GM18870 (cell line): Measurements from ENCODE around the gene ADCY5.
"Not testable (repeated sequence)": the region's sequence is repeated elsewhere in the genome, so short reads cannot be mapped to it uniquely, and the experiment has no call there.

Experiments used
- ATAC-seq: cut with Tn5 transposase; IDR thresholded peaks from one replicate; pipeline ENCODE4 v1.9.1; 2021; ENCODE audit warnings: moderate library complexity; ENCODE audit not compliant: unreplicated experiment

The ADCY5 gene

DNA sequence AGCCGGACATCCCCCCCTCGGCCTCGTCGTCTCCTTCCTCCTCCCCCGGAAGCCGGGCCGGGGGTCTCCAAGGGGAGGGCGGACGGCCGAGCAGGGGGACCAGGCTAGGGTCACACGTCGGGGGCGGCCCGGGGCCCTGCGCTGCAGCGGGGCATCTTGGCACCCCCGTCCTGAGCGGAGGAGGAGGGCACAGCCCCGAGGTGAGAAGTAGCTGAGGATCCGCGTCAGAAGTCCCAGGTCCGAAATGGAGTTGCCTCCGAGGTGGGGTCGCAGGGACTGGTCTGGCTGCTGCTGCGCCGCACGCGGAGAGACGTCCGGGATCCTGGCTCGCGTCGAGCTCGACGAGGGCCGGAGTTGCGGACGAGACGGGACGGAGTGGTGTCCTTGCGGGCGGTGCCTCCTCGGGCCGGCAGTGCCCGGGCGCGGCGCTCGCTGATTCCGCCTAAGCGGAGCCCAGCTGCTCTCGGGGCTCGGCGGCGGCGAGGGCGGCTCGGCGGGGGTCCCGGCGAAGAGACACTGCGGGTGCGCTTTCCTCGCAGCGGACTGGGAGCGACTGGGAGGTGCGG is at the start of gene ADCY5:
TSS of gene ADCY5 (minus strand) at position 555 of the 566 bp plus-strand sequence. CDS start at position 10, 545 bp downstream.
- ATAC-seq = no peak

DNA sequence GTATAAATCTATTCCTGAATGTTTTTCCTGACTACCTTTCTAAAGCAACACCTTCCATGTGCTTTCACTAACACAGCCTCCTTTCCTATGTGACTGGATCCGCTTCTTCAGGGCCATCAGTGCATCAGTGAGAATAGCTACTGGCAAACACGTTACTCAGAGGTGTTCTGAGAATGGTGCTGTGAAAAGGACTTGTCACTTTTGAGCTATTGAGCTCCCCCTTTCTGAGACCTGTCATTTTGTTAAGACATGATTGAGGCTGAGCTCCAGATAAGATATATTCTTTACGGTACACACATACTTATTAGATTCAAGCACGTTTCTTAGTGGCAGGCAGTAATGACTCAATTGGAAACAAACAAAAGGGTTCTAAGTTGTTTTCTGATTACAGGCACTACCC is 45.0 kb upstream of the ADCY5 start:
- no peak for ATAC-seq

DNA sequence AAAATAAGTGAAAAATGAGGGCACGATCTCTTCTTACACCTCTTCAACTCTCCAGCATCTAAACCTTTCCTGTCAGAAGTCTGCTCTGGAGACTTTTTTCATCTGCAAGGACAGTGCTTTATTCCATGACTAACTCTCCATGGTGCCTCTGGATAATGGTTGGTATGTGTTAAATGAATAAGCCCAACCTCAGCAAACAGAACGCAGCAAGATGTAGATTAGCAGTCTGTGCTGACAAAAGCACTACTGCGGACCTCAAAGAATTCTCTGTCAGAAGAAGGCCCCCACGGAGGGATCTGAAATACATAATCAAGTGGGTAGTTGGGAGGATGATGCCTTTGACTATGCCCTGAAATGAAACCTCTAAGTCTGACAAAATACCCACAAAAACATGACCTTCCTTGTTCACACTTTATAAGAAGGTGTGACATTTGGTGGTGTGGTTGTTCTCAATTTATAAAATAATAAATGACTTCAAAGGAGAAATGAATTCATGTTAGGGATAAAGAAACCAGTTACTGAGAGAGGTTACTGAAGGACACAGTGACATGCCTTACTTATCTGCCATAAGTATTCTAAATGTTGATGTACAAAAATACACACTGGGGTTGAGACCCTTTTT is 43.2 kb upstream of the ADCY5 start:
- no peak for ATAC-seq

DNA sequence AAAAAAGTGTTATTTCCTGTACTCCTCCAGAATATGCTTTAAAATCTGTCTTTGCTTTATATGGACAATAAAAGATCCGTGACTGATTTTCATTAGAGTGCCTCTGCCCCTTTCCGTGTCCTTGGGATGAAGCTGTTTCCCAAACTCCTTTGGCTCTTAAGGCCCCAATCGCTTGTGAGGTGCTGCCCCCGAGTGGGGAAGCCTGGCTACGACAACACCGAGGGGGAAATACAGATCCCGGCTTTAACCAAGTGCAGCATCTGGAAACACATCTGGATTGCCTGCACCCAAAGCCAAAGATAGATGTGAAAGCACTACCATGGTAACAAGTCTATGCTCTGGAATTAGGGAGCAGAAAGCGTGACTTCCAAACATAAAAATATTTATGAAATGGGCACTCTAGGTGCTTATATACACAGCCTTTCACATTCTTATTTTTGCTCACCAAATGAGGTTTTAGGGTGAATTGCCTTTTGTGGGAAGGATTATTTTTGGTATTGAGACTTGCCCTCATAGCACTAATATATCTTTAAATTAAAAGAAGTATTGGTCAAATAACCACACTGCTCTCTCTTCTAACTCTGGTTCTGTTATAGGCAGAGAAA is 40.6 kb upstream of the ADCY5 start:
- ATAC-seq = no peak

DNA sequence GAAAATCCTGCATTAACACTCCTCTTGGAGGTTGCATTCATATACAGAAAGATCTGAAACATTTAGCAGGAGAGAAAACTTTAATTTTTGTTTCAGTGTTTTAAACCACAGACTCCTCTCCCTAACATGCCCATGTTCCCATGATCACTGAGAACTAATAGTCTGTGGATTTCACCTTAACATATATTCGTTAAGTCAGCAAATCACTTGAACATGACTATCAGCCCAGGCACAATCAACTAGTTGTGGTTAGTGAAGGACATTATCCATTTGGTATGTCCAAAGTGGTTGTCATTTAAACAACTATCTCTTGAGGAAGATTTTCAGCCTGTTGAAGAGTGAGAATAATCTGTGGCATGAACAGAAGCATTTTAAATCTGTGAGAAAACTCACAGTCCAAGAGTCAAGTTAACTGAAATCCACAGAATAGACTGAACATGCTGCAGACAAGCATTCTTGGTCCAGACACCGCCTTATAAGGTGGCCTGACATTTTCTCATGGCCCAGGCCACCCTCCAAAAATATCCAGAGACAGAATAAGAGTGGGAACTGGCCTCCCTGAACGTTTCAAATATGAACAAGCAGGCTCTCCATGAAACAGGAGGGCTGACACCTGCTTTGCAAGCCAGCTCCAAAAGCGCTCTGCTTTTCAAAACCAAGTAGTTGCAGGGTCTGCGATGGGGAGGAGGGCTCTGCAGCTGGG is 39.9 kb upstream of the ADCY5 start:
- no peak for ATAC-seq

DNA sequence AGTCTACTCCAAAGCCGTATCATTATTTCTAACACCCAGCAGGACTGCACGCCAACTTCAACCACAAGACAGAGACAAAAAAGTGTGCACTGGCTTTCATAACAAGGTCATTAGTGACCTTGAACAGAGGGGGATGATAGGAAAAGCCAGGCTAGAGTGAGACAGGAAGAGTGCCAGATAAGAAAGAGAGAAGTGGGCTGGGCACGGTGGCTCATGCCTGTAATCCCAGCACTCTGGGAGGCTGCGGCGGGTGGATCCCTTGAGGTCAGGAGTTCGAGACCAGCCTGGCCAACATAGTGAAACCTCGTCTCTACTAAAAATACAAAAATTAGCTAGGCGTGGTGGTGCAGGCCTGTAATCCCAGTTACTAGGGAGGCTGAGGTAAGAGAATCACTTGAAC is 38.2 kb upstream of the ADCY5 start:
- ATAC-seq = not testable (repeated sequence)

DNA sequence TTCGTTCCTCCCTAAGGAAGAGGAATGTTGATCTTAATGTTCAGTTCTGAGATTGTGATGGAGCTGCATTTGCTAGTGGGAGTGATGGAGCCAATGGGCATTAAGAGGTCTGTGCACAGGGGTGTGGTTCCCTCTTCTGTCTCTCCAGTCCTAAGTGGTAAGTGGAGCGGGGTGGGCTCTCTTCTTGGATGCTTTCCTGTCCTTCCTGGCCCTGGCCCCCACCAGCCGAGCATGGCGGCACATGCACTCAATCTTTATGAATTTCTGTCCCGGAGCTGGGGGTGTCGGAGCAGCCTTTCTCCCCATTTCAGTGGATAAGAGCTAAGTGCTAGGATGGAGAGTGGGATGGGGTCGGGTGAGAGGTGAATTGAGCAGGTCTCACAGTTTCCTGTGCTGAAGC is 37.6 kb upstream of the ADCY5 start:
- ATAC-seq = no peak

DNA sequence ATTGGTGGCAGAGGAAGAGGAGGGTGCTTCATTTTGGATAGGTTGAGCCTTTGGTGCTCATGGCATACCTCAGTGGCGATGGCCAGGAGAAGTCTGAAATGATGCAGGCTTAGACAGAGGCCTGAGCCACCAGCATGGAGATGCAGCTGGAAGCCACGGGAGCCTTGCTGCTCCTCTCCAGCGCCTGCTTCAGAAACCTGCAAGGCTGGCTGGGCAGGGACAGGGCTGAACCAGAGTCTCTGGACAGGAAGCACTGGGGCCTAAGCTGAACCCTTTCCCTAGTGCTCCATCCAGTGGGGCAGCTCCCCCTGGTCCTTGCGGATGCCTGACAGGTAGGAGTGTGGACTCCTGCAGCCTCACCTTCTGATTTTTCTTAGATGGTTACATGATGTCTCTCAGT is 36.7 kb upstream of the ADCY5 start:
- no peak for ATAC-seq

DNA sequence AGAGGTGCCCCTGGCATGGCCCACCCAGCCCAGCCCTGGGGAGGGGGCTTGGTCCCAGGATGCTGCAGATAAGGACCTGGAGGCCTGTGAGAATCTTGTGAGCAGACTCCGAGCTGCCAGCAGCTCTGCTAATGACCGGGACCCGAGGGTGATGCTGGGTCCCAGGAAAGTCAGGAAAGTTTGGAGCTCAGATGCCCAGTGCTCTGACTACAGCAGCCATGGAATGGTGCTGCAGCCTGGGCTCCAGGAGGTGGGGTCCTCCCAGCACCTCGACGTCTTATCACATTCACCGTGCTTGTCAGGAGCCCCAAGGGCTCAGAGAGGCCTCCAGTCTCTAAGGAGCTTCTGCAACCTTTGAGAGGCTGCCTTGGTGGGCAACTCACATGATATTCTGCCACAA is 34.3 kb upstream of the ADCY5 start:
- ATAC-seq = no peak

DNA sequence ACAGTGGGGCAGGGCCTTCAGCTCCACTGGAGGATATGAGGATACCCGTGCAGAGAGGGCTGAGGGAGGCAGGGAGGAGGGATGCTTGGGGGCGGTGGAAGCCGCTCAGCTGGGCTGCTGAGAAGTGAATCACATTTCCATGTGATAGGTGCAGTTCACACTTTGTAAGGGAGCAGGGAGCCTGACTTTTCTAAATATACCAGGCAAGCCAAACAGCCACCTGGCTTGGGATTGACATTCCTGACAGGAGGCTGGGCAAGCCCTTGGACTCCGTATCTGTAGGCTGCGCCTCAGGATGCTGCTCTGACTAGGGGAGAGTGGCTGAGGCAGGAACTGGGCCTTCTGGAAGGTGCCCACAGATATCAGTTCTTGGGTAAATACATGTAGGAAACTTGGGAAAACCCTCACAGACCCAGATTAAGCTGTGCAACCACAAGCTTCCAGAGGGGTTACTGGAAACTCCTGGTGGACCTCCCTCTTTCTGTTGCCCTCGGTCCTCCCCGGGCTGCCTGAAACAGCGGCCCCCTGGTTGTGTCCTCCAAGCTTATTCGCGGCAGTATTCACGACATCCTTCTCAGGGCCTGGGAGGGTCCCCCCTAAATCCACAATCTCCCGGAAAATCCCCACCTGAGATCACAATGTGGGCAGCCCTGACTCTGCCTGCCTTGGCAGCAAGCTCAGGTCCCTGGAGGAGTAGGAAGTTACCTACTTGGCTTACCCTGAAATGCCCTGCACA is 33.0 kb upstream of the ADCY5 start:
- no peak for ATAC-seq

DNA sequence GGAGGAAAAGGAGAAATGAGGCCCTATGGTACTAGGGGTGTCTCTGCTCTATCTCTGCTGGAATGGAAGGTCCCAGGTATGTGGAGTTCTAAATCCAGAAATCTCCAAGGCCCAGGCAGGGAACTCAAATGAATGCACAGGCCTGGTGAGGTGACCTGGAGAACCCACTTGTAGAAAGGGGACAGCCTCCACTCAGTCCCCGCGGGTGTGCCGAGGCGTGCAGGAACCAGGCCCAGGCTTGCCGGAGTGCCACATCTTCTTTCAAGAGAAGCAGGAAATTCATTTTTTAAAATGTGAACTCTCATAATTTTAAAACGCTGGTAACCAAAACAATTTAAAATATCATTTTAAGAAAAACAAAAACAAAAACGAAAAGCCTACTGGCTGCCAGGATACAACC is 32.2 kb upstream of the ADCY5 start:
- ATAC-seq = no peak

DNA sequence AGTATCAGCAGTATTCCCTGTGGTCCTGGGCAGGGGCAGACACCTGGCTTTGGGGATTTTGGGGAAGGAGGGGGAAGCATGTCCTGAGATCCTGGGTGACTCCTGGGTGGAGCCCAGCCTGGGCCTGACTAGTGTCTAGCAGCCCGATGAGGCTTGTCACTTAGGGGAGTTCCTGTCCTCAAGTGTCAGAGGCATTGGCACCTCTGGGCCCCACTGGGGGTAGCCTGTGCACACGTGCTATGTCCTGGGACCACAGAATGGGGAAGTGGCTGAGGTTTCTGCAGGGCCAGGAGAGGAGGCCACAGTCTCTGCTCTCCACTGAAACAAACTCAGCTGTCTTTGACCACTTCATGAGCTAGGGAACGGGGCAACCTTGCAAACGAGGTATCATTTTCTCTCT is 31.5 kb upstream of the ADCY5 start:
- no peak for ATAC-seq

DNA sequence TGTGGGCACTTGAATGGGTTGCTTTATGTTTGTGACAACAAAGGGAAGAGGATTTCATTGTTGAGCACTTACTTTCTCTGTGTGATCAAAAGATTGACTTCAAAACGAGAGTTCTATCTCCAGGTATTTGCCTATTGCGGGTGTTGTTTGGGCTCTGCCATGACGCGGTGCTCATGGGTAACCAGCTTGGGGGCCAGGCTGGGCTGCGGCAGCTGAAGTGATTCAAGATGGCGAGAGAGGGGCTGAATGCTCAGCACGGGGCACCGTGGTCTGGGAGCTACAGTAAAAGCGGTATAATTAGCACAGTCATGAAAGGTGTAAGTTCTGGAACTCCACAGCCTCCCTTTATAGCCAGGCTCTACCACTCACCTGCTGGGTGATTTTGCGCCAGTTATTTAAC is 31.0 kb upstream of the ADCY5 start:
- ATAC-seq = no peak

DNA sequence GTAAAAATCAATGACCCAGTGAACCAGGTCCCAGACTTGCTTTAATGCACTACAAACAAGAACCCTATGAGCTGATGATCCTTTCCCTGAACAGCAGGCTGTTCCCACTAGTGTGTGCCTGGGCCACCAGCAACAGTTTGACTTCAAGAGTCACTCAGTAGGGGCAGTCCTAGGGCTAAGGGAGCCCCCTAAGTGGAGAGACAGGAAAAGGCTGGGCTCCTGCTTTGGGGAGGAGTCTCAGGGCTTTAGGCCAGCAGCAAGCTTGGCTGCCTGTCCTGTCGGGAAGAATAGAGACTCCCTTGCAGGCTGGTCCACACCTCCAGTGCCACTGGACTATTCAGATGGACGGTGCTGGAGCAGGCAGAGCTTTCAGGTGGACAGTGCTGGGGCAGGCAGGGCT is 29.4 kb upstream of the ADCY5 start:
- no peak for ATAC-seq

DNA sequence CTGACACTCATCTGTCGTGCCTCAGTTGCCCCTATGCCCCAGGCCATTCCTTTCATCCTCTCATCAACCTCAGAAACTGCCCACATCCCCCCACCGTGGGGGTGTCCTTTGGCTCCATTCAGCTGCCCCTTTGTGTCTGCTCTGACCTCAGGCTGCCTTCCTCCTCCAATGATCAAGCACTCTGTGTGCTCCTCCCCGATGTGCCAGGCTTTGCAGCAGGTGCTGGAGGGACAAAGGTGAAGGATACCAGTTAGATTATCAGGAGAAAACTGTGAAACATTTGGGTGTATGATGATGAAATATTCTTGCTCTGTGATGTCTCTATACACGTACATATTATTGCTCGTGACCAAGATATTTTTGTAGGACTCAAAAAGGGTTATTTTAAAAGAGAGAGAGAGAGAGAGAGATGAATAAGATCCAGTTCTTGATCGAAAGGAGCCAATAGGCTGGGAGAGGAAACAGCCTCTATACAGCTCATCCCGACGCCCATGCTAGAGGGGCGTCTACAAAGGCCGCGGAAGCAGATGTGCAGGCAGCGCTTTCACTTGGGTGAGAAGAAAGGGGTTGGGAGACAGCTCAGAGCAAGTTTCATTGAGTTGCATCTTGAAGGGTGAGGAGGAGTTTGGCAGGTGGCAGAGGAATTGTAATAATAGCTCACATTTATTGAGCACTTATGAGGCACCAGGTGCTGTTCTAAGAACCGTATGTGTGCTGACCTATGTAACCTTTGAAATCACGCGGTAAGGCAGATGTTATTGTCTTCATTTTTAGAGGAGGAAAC is 28.3 kb upstream of the ADCY5 start:
- ATAC-seq = no peak

DNA sequence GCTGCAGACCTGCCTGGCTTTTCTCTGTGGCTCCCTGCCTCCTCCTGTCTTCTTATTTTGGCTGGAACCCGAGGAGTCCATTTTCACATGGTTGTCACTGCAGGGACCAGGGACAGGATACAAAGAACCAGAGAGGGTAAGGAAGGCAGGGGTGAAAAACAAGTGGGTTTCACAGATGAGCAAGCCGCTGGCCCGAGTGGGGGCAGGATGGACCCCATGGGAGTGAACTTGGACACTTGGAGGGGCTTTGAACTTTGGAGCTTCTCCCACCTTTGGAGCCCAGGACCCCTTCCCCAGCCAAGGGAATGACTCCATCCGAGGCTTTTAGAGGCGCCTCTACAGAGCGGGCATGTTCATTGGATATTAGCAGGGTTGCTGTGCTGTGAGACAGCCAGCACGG is 26.9 kb upstream of the ADCY5 start:
- ATAC-seq = no peak

DNA sequence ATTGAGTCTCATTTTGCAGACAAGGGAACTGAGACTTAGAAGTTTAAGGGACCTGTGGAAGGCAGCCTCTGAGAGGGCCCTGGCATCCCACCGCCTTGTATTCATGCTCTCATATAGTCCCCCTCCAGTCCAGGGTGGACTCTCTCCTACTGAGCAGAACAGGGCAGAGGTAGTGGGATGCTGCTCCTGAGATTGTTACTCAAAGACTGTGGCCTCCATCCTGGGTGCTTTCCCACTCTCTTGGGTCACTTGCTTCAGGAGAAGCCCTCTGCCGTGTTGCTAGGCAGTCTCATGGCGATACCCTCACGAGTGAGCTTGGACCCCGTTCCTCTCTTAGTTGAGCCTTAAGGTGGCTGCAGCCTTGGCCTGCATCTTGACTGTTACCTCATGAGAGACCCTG is 22.2 kb upstream of the ADCY5 start:
- ATAC-seq = no peak

DNA sequence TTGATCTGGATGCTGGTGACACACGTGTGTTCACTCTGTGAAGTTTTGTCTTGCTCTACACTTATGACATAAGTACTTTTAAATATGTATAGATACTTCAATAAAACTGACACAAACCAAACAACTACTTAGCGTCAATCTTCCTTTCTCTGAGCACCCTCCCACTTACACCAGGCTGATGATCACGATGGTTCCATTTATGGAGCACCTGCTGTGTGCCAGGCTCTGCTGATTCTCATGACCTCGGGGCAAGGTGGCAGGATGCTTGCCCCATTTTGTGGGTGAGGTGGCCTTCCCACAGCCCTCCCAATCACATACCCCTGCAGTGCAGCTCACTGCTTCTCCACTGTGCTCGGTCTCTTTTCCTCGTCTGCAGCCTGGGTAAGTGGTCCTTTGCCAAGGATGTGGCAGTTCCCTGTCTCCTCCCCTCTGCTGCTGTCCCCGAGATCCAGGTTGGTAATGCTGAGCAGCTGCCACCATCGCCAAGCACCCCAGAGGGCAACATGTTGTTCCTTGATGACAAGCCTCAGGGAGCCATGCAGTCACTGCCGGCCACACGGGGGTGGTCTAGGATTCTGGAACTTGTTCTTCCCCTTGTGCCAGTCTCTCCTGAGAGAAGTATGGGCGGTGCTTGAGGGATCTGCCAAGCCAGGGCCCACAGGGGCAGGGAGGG is 20.6 kb upstream of the ADCY5 start:
- no peak for ATAC-seq

DNA sequence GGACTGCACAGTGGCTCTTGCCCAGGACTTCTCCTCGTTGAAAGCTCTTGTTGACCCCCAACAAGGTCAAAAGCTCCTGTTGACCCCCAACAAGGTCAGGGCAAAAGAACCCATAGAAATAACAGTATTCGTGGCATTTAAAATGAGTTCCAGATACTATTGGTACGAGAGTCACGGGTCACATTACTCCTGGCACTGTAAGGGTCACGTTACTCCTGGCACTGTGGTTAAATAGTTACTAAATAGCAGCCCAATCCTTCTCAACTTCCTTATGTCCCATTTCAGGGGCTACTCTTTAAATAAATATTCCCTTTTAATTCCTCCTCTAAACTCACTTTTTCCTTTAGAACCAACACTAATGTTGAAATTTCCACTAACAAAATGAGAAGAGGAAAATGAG is 18.2 kb upstream of the ADCY5 start:
- ATAC-seq = no peak

DNA sequence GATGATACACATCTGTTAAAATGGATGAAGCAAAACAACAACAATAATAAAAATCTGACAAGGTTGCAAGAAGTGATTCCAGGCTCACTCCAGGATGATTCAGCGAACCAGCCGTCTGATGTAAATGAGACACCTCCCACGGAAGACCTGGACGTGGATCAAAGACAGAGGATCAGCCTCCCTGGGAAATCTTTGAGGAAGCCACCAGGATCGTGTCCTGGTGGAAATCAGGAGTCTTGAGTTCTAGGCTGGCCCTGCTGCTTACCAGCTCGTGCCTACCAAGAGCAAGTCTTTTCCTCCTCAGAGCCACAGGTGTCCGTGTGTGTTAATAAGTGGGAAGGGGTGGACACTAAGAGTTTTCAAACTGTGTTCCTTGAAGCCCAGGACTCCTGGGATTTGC is 15.3 kb upstream of the ADCY5 start:
- ATAC-seq = no peak
